GM19452 (cell line): ENCODE results near the gene MRPS18A.
A peak's percentile ranks its signal among the peaks of the same experiment; 100 is the strongest.
"Not testable (repeated sequence)": the region's sequence is repeated elsewhere in the genome, so short reads cannot be mapped to it uniquely, and the experiment has no call there.

Source experiments
- ATAC-seq: cut with Tn5 transposase; IDR thresholded peaks from one replicate; pipeline ENCODE4 v1.9.1; 2021; ENCODE audit not compliant: unreplicated experiment

The MRPS18A gene

GRCh38 chr6:43717822-43718221, 30.2 kb upstream of the MRPS18A start:
- no peak for ATAC-seq

GRCh38 chr6:43717389-43717788, 29.8 kb upstream of the MRPS18A start:
- ATAC-seq = no peak

GRCh38 chr6:43716099-43716498, 28.5 kb upstream of the MRPS18A start:
- no peak for ATAC-seq

GRCh38 chr6:43715056-43715788, 27.6 kb upstream of the MRPS18A start:
- ATAC-seq = peak; percentile 85

- peak; percentile 27 for ATAC-seq
Observed at GRCh38 chr6:43714311-43715055, 26.9 kb upstream of the MRPS18A start.

GRCh38 chr6:43713643-43714310, 26.2 kb upstream of the MRPS18A start:
- no peak for ATAC-seq

GRCh38 chr6:43712579-43712978, 25.0 kb upstream of the MRPS18A start:
- no peak for ATAC-seq

- no peak for ATAC-seq
Observed at GRCh38 chr6:43710576-43710975, 23.0 kb upstream of the MRPS18A start.

GRCh38 chr6:43709654-43710303, 22.2 kb upstream of the MRPS18A start:
- no peak for ATAC-seq

GRCh38 chr6:43708860-43709653, 21.5 kb upstream of the MRPS18A start:
- ATAC-seq = no peak

GRCh38 chr6:43707767-43708166, 20.2 kb upstream of the MRPS18A start:
- ATAC-seq = no peak

- ATAC-seq = no peak
Observed at GRCh38 chr6:43707269-43707668, 19.7 kb upstream of the MRPS18A start.

- ATAC-seq = no peak
Observed at GRCh38 chr6:43706788-43707187, 19.2 kb upstream of the MRPS18A start.

GRCh38 chr6:43705996-43706395, 18.4 kb upstream of the MRPS18A start:
- ATAC-seq = no peak

GRCh38 chr6:43703512-43704429, 16.2 kb upstream of the MRPS18A start:
- no peak for ATAC-seq

GRCh38 chr6:43702534-43703440, 15.2 kb upstream of the MRPS18A start:
- no peak for ATAC-seq

- ATAC-seq = no peak
Observed at GRCh38 chr6:43702171-43702533, 14.6 kb upstream of the MRPS18A start.

- ATAC-seq = not testable (repeated sequence)
Observed at GRCh38 chr6:43700939-43701560, 13.5 kb upstream of the MRPS18A start.
